Lung (tissue), 12 donors: ENCODE measurements around the gene MARS1. TPM values are rescaled to one million over a fixed set of nuclear protein-coding genes. Genes with fewer than 3 reads are reported as not detected.

ENCODE experiments used
- ATAC-seq: fragments of 200-7000 bp; cut with Tn5 transposase; one replicate; pipeline ENCODE4 v1.9.1; 2020; ENCODE audit warnings: moderate number of reproducible peaks; ENCODE audit not compliant: insufficient read depth, low FRiP score
- DNase-seq, 3 donors: peaks; one replicate each; pipeline ENCODE4 v3.0.0-alpha.2; 2013 to 2017
- H3K27ac ChIP-seq, 2 donors: one replicate each; pipeline ENCODE4 v1.5.1; 2013; ENCODE audit warnings: mild to moderate bottlenecking in 2 of 2, moderate library complexity in 2 of 2, control low read depth in 1 of 2, inconsistent platforms in 1 of 2, low read depth in 1 of 2, low read length in 1 of 2
- H3K27me3 ChIP-seq, 3 donors: one replicate each; pipeline ENCODE4 v1.5.1; 2013; ENCODE audit warnings: low read length in 2 of 3; ENCODE audit not compliant: control insufficient read depth in 3 of 3, insufficient read depth in 3 of 3
- H3K36me3 ChIP-seq, 4 donors: one replicate each; pipeline ENCODE4 v1.5.1; 2013; ENCODE audit warnings: low read length in 4 of 4, mild to moderate bottlenecking in 1 of 4, moderate library complexity in 1 of 4; ENCODE audit not compliant: control insufficient read depth in 4 of 4, insufficient read depth in 4 of 4
- H3K4me1 ChIP-seq, 5 donors: one replicate each; pipeline ENCODE4 v1.5.1; 2013; ENCODE audit warnings: low read length in 5 of 5, mild to moderate bottlenecking in 2 of 5, moderate library complexity in 1 of 5; ENCODE audit not compliant: control insufficient read depth in 5 of 5, insufficient read depth in 5 of 5
- H3K4me3 ChIP-seq: one replicate; pipeline ENCODE4 v1.5.1; 2013; ENCODE audit warnings: mild to moderate bottlenecking, control low read depth, moderate library complexity
- H3K9ac ChIP-seq, 2 donors: one replicate each; pipeline ENCODE4 v1.5.1; 2013; ENCODE audit warnings: low read length in 2 of 2, control low read depth in 1 of 2; ENCODE audit not compliant: insufficient read depth in 1 of 2
- H3K9me3 ChIP-seq, 4 donors: one replicate each; pipeline ENCODE4 v1.5.1; 2013; ENCODE audit warnings: low read length in 3 of 4, mild to moderate bottlenecking in 1 of 4, moderate library complexity in 1 of 4; ENCODE audit not compliant: control insufficient read depth in 4 of 4, insufficient read depth in 3 of 4
- WGBS, 2 donors: extraction: QIAGEN DNeasy Blood & Tissue Kit; methylation state at CpG; one replicate each; pipeline ENCODE4 v1.1.7; 2013; 5-methylcytosine and 5-hydroxymethylcytosine counted together
- polyA plus RNA-seq, 2 donors: library from polyadenylated mRNA; stranded (reverse); fragments of 200-250 nt; gene quantifications; one replicate each; pipeline ENCODE4 v1.2.1, GENCODE V29; 2013
- total RNA-seq, 2 donors: library from RNA; depleted of rRNA in 1 of 2; stranded (reverse); fragments of >200 nt in 1 of 2; gene quantifications; one replicate each; pipeline ENCODE4 v1.2.1, GENCODE V29; 2014 to 2021
- TF ChIP-seq, protein P1 (sequence below): IDR thresholded peaks from 2 replicates; pipeline ENCODE4 v1.5.1; 2012; ENCODE audit warnings: mild to moderate bottlenecking; ENCODE audit errors: control extremely low read depth, extremely low read depth
- donor health status: control.
- donor health status: control.
- donor health status: Bipolar disorder and iron deficiency.
- donor health status: healthy.
- donor health status: DM: yes; HTN: yes; CAD: no.

The MARS1 gene
- total and polyA plus RNA-seq, 4 donors = 55.9 to 213 (median 125) TPM

DNA sequence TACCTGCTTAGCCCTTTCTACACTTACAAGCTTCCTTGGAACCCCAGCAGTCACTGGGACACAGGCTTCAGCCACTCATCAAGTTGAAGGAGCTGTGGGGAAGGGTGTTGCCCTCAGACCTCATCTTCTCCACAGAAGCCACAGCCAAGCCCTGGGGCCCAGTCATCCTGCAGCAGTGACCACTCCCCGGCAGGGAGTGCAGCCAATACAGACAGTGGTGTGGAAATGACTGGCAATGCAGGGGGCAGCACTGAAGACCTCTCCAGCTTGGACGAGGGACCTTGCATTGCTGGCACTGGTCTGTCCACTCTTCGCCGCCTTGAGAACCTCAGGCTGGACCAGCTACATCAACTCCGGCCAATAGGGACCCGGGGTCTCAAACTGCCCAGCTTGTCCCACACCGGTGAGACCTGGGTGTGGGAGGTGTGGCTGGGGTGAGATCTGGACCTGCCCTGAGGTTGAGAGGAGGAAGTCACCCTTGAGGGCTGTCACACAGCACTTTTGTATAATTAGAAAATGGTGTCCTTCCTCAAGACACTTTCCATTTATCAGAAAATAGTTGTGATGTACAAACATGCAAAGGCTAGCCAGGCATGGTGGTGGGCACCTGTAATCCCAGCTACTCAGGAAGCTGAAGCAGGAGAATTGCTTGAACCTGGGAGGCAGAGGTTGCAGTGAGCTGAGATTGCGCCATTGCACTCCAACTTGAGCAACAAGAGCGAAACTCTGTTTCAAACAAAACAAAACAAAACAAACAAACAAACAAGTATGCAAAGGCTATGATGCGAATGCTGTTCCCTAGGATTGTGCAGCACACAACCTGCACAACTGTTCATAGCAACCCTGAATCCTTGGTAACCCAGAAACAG, 18.3 kb upstream of the MARS1 start:
- Histone ChIP-seq H3K9ac (no peak overlapping the region), H3K4me3 (no peak overlapping the region), H3K27ac (no peak overlapping the region), H3K27me3 (peaks cover 0 to 12% (median 11%) of the 10 kb centered on the region in 3 donors), H3K9me3 (no peaks in the 10 kb centered on the region), H3K36me3 (peaks cover 0 to 31% (median 12%) of the 10 kb centered on the region in 4 donors), H3K4me1 (no peaks in the 10 kb centered on the region)
- 78 to 85% methylated on average over 10 of the region's 10 CpGs for WGBS, 2 donors
- DNase-seq = no peak
- ATAC-seq = no peak
- TF ChIP-seq, protein P1, sequence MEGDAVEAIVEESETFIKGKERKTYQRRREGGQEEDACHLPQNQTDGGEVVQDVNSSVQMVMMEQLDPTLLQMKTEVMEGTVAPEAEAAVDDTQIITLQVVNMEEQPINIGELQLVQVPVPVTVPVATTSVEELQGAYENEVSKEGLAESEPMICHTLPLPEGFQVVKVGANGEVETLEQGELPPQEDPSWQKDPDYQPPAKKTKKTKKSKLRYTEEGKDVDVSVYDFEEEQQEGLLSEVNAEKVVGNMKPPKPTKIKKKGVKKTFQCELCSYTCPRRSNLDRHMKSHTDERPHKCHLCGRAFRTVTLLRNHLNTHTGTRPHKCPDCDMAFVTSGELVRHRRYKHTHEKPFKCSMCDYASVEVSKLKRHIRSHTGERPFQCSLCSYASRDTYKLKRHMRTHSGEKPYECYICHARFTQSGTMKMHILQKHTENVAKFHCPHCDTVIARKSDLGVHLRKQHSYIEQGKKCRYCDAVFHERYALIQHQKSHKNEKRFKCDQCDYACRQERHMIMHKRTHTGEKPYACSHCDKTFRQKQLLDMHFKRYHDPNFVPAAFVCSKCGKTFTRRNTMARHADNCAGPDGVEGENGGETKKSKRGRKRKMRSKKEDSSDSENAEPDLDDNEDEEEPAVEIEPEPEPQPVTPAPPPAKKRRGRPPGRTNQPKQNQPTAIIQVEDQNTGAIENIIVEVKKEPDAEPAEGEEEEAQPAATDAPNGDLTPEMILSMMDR = no peak

DNA sequence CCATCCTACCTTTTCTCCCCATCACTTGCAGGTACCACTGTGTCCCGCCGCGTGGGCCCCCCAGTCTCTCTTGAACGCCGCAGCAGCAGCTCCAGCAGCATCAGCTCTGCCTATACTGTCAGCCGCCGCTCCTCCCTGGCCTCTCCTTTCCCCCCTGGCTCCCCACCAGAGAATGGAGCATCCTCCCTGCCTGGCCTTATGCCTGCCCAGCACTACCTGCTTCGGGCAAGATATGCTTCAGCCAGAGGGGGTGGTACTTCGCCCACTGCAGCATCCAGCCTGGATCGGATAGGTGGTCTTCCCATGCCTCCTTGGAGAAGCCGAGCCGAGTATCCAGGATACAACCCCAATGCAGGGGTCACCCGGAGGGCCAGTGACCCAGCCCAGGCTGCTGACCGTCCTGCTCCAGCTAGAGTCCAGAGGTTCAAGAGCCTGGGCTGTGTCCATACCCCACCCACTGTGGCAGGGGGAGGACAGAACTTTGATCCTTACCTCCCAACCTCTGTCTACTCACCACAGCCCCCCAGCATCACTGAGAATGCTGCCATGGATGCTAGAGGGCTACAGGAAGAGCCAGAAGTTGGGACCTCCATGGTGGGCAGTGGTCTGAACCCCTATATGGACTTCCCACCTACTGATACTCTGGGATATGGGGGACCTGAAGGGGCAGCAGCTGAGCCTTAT, 17.4 kb upstream of the MARS1 start:
- Histone ChIP-seq H3K27ac (no peak overlapping the region), H3K36me3 (peaks cover 0 to 29% (median 9%) of the 10 kb centered on the region in 4 donors), H3K27me3 (peaks cover 0 to 20% (median 18%) of the 10 kb centered on the region in 3 donors), H3K4me3 (no peak overlapping the region), H3K9me3 (no peaks in the 10 kb centered on the region), H3K4me1 (peaks cover 0 to 6% (median 0%) of the 10 kb centered on the region in 5 donors), H3K9ac (no peak overlapping the region)
- TF ChIP-seq, protein P1 = no peak
- 93 to 94% methylated on average over 14 of the region's 14 CpGs for WGBS, 2 donors
- ATAC-seq = no peak
- no peak for DNase-seq

DNA sequence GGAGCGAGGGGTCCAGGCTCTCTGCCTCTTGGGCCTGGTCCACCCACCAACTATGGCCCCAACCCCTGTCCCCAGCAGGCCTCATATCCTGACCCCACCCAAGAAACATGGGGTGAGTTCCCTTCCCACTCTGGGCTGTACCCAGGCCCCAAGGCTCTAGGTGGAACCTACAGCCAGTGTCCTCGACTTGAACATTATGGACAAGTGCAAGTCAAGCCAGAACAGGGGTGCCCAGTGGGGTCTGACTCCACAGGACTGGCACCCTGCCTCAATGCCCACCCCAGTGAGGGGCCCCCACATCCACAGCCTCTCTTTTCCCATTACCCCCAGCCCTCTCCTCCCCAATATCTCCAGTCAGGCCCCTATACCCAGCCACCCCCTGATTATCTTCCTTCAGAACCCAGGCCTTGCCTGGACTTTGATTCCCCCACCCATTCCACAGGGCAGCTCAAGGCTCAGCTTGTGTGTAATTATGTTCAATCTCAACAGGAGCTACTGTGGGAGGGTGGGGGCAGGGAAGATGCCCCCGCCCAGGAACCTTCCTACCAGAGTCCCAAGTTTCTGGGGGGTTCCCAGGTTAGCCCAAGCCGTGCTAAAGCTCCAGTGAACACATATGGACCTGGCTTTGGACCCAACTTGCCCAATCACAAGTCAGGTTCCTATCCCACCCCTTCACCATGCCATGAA, 16.8 kb upstream of the MARS1 start:
- Histone ChIP-seq H3K27me3 (peaks cover 0 to 24% (median 22%) of the 10 kb centered on the region in 3 donors), H3K4me1 (peaks cover 0 to 13% (median 0%) of the 10 kb centered on the region in 5 donors), H3K36me3 (peaks cover 0 to 29% (median 6%) of the 10 kb centered on the region in 4 donors), H3K9me3 (no peaks in the 10 kb centered on the region), H3K4me3 (no peak overlapping the region), H3K9ac (no peak overlapping the region), H3K27ac (no peak overlapping the region)
- DNase-seq = no peak
- 86 to 90% methylated on average over 4 of the region's 4 CpGs for WGBS, 2 donors
- TF ChIP-seq, protein P1 = no peak
- no peak for ATAC-seq
